CD4-positive, alpha-beta T cell treated with Interleukin-1 beta for 1 hour (primary cell): ENCODE data around the gene CFAP54.

Experiments
- DNase-seq, 2 donors: peaks; one replicate each; pipeline ENCODE4 v3.0.0-alpha.2; 2020 to 2022

The CFAP54 gene

DNA sequence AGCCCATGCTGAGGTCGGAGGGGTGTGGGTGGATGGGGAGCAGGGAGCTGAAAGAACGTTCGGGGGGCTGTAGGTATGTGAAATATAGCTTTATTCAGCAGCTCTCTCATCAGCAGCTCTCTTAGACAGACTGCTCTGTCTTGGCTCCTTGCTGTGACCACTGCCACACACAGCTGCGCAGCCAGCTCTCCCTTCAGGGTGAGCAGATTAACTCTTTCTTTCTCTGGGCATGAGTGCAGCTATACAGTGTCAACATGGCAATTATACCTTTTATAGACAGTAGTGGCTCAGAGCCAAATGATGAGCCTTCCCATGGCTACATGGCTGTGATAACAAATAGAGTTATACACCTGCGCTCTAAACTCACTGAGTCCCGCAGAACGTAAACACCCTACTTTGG is 280.0 kb downstream of the CFAP54 start:
- DNase-seq: no peak

GRCh38 chr12:96770219-96771102 is 281.1 kb downstream of the CFAP54 start:
- DNase-seq: no peak

DNA sequence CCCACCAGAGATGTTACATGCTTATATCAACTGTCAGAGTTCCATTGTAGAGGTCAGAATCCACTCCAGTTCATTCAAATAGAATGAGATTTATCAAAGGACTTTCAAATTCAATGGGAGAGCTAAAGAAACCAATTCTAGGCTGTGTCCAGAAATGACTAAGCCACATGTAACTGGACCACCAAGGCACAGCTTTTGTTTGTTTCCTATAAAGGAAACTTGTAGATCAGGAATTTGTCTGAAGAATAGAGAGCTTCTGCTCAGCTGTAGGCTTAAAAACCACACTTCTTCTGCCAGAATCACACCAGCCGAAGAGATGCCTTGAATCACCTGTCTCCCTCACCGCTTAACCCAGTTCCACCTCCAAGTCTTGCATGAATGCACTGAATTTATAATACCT is 283.7 kb downstream of the CFAP54 start:
- no peak for DNase-seq

- DNase-seq: no peak
Observed at GRCh38 chr12:96774496-96775256, 285.3 kb downstream of the CFAP54 start.

DNA sequence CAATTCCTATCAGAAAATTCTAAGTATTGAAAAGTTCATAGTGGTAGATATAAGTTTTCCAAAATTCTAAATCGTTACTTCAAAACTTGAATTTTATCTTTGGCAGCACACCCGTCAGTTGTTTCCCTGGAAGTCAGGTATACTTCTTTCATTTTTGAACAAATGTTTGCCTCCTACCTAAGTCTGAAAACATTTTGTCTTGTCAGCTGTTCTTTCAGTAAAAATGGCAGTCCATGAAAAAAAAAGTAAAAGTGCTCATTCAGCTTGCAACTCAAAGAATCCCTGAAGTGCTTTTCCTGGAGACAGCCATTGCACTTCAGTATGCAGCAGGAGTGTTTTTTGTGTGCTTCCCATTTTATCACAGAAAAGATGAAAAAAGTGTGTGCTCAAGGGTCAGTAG is 287.5 kb downstream of the CFAP54 start:
- no peak for DNase-seq

DNA sequence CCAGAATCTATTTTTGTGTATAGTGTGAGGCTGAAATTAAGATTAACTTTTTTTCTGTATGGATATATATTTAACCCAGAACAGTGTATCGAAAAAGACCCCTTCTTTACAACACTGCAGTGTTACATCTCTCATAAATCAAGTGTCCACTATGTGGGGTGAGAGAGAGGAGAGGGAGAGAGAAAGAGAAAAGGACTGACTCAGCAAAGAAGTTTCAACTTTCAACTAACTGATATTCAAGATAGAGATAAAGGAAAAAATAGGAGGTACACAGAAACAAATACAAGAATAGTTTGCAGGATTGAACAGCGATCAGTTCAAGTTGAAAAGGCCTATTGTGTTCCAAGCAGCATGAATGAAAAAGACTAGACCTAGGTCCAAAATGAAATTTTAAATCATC is 291.0 kb downstream of the CFAP54 start:
- no peak for DNase-seq

- no peak for DNase-seq
Observed at GRCh38 chr12:96786791-96787190, 297.4 kb downstream of the CFAP54 start.

DNA sequence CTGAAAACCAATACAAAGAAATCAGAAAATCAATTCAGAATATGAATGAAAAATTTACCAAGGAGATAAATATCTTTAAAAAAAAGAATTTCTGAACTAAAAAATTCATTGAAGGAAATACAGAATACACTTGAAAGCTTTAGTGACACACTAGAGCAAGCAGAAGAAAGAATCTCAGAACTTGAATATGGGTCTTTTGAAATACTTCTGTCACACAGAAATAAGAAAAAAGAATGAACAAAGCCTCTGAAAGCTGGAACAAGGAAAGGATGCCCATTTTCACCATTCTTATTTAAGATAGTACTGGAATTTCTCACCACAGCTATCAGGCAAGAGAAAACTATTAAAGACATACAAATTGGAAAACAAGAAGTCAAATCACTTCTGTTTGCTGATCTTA is 314.6 kb downstream of the CFAP54 start:
- DNase-seq: no peak

DNA sequence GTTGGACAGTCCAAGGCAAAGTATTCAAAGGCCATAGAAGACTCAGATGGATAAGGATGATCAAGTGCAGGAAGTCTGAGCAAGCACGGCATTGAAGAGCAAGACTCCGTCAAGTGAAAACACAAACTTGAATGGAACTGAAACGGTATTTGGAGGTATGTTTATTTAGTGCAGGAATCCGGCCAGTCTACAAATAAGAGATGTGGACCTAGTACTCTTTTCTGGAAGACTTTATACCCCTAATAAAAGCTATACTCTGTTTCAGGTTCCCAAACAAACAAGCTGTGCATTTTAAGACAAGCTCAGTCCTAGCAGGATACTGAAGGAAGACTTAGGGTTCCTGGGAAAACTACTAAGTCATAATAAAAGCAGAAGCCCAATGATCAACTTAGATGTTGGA is 316.9 kb downstream of the CFAP54 start:
- no peak for DNase-seq

DNA sequence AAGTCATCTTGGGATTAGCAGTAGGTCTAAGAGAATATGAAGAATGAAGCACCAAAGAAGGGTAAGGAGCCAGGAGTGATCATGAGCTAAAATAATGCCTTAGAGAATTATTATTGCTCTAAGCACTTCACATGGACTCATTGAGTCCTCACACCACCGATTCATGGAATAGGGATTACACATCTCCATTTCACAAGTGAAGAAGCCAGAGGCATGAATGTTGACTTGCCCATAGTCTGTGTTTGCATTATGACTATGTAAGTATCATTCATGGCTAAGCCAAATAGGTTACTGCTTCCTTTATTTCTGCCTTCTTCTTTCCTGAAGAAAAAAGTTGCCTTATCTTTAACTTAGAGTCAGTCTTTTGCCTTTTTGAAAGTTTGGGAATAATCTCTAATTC is 318.4 kb downstream of the CFAP54 start:
- no peak for DNase-seq

- DNase-seq: no peak
Observed at GRCh38 chr12:96808587-96808986, 319.2 kb downstream of the CFAP54 start.

GRCh38 chr12:96809522-96809921 is 320.1 kb downstream of the CFAP54 start:
- no peak for DNase-seq

- DNase-seq: no peak
Observed at GRCh38 chr12:96810057-96810456, 320.7 kb downstream of the CFAP54 start.

DNA sequence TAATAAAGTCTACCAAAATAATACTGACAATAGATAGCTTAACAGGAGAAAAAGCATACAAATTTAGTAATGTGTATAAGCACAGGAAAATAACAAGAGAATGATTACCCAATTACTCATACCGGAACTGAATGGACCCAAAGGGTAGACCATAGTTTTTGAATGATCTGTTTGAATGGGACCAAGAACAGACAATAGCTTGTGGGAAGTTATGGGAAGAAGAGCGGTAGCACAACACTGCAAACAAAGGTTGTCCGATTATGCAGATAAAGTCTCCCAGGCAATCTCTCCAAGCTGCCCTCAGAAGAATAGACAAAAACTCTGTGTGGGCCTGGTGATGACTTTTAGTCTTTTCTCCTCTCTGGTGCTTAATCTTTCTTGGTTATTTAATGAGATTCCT is 321.1 kb downstream of the CFAP54 start:
- no peak for DNase-seq

GRCh38 chr12:96811083-96811482 is 321.7 kb downstream of the CFAP54 start:
- DNase-seq: no peak

DNA sequence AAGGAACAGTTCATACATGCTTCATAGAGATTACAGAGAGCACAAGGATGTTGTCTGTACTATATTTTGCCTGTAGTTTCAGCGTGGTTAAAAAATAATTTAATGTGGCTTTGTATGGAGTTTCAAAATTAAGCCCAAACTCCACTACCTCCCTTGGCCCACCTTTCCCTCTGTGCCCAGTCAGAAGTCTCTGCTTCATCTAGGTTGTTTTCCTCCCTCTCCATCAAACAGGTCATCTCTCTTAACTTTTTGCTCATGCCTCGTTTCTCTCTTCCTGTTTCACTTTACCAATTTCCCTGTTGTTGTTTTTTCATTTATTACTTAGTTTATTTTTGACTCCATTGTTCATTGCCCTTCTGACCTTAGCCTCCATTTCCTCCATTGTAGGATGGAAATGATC is 322.8 kb downstream of the CFAP54 start:
- DNase-seq: no peak

GRCh38 chr12:96814200-96814599 is 324.8 kb downstream of the CFAP54 start:
- no peak for DNase-seq

DNA sequence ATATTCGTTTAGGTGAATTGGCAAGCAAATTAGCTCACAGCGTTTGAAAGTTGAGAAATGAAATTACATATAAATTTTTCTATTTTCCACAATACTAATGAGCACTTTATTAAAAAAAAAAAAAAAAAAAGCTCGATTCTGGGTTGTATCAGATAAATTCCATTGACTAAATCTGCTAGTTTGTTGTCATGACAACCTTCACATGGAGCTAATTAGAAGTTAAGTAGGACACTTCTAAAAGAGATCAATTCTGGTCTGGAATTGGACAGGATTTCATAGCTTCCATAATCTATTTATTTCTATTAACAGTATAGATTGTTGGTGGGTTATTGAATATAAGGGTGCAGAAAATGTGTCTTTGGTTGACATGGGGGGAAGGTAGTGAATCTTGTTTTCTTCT is 332.2 kb downstream of the CFAP54 start:
- DNase-seq: no peak

DNA sequence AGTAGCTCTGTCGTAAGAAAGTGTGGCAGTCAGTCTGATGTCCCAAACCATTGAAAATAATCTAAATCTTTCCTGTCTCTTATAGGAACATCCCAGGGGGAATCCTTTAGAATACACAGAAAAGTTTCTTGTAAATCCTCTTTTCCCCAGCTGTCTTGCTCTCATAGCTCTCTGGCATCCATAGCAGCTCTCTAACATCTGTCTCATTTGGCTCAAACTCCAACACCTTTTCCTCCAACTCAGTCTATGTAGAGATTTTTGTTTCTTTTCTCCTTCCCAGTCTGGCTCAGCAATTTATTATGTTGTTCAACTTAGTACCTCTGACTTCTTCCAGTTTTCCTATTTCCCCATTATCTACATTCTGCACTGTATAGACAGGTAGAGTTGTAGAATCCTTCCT is 333.3 kb downstream of the CFAP54 start:
- no peak for DNase-seq

- DNase-seq: no peak
Observed at GRCh38 chr12:96824074-96824837, 334.9 kb downstream of the CFAP54 start.

- no peak for DNase-seq
Observed at GRCh38 chr12:96824838-96825236, 335.5 kb downstream of the CFAP54 start.

DNA sequence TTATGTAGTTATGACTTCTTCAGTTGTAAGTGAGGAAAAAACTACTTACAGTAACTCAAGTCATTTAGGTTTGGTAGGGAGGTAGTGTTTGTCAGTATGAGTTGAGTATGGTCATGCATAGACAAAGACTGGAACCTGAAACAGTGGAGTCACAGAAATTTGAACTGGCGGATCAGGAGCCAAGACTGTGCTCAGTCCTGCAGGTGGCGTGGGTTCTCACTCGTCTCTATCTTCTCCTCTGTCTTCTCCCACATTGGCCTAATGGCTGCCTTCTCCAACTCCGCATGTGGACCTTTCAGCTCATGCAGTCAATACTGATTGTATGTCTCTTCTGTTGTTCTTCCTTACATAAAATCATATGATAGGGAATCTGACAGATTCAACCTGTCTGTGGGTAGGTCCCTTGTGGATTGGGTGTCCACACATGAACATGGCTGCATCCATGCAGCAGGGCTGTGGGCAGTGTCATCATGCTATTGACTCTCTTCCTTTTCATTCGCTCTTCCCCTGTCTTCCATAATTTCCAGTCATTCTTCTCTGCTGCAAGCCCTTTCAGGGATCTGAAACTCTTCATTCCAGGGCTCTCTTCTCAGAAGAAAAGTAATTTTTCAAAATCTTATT is 338.9 kb downstream of the CFAP54 start:
- DNase-seq: no peak

- no peak for DNase-seq
Observed at GRCh38 chr12:96829354-96829753, 340.0 kb downstream of the CFAP54 start.
